Epithelial cell of esophagus (primary cell): ENCODE measurements around the gene RMND5B.
A peak's percentile ranks its signal among the peaks of the same experiment; 100 is the strongest.

Experiments used
- DNase-seq: peaks from one replicate; pipeline ENCODE4 v3.0.0; 2010; ENCODE audit warnings: low read depth
- H3K4me3 ChIP-seq: 2 replicates; pipeline ENCODE4 v1.5.1; 2011; ENCODE audit warnings: mild to moderate bottlenecking, low read length, control low read depth
- CTCF ChIP-seq: IDR thresholded peaks from 2 replicates; pipeline ENCODE4 v1.5.1; 2011; ENCODE audit warnings: low read depth, mild to moderate bottlenecking, low read length, control low read depth, inconsistent platforms; ENCODE audit not compliant: insufficient read depth; ENCODE audit errors: missing control alignments

Gene RMND5B

GRCh38 chr5:178145965-178146820 is 15.4 kb downstream of the RMND5B start:
- no peak overlapping the region for H3K4me3 ChIP-seq
- TF ChIP-seq CTCF: peak; percentile 85
- peak; percentile 99 for DNase-seq

GRCh38 chr5:178147406-178147805 is 16.6 kb downstream of the RMND5B start:
- DNase-seq: no peak
- TF ChIP-seq CTCF: no peak
- H3K4me3 ChIP-seq: no peak overlapping the region

- no peak for TF ChIP-seq CTCF
- DNase-seq: no peak
- no peak overlapping the region for H3K4me3 ChIP-seq
Measured at GRCh38 chr5:178149199-178149932, 18.6 kb downstream of the RMND5B start.

GRCh38 chr5:178150977-178151734 is 20.3 kb downstream of the RMND5B start:
- no peak for TF ChIP-seq CTCF
- H3K4me3 ChIP-seq: no peak overlapping the region
- DNase-seq: no peak

GRCh38 chr5:178152491-178153444 is 22.0 kb downstream of the RMND5B start:
- TF ChIP-seq CTCF: no peak
- DNase-seq: no peak
- H3K4me3 ChIP-seq: peak overlapping the region; percentile 69
